HG02870 (cell line): ENCODE measurements around the gene PLAC1.

Source experiments
- ATAC-seq: cut with Tn5 transposase; IDR thresholded peaks from one replicate; pipeline ENCODE4 v1.9.1; 2021; ENCODE audit warnings: mild to moderate bottlenecking, moderate library complexity; ENCODE audit not compliant: unreplicated experiment

Gene PLAC1

GRCh38 chrX:134592303-134592702 lies 66.0 kb downstream of the PLAC1 start:
- ATAC-seq: no peak

GRCh38 chrX:134591502-134591901 lies 66.8 kb downstream of the PLAC1 start:
- ATAC-seq: no peak

DNA sequence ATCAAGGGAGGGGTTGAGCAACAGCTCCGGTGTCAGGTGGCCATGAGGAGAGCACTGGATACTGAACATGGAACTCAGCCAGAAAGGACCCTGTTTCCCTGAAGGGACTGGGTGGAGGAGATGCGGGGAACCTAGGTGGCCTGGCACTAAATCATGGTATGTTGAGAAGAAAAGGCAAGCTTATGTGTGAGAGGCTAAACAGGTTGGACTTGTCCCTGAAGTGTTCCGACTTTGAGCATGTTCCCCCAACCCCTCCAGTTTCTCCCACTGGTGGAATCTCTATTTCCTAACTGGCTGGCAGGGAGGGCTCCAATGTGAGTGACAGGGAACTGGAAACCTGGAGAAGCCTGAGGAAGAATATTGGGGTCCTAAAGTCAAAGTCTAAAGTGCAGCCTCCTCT lies 69.5 kb downstream of the PLAC1 start:
- no peak for ATAC-seq

GRCh38 chrX:134580907-134581306 lies 77.4 kb downstream of the PLAC1 start:
- ATAC-seq: no peak

- ATAC-seq: no peak
Observed at GRCh38 chrX:134573683-134574035, 84.6 kb downstream of the PLAC1 start.

GRCh38 chrX:134572816-134573682 lies 85.2 kb downstream of the PLAC1 start:
- no peak for ATAC-seq

DNA sequence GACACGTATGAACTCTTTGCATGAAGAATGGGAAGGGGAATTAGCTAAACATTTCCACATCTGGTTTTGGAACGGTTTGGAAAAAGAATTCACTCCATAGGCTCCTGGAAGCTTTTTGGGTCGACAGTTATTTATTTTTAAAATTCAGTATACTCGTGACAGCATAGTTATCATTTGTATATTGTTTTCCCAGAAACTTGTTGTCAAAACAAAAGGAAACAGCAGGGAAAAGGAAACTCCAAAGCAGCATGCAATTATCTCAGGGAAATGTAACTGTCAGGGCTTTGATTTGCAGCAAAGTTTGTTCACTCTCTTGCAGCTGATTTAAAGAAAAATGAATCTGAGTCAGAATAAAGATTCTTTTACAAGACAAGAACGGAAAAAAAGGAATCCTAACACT lies 86.5 kb downstream of the PLAC1 start:
- ATAC-seq: no peak

- ATAC-seq: peak; percentile 59
Observed at GRCh38 chrX:134570899-134571298, 87.4 kb downstream of the PLAC1 start.

GRCh38 chrX:134570509-134570846 lies 87.8 kb downstream of the PLAC1 start:
- no peak for ATAC-seq

- ATAC-seq: no peak
Observed at GRCh38 chrX:134569306-134569705, 89.0 kb downstream of the PLAC1 start.

GRCh38 chrX:134568285-134569016 lies 89.8 kb downstream of the PLAC1 start:
- ATAC-seq: no peak

DNA sequence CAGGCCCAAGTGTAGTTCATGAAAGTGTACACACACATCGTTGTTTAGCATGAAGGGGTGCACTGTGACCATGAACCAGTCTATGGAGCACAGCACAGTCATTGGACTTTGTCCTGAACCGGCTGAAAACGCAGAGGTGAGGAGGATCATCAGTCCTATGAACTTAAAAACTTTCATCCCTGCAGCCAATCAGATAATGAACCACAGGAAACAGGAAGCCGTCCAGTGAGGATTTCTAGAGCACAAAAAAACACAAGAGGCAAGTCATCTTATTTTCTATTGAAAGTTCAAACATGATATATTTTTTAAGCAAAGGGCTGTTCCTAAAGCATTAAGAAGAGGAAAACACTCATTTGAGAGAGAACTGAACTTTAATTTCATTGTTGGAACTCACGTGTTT lies 91.8 kb downstream of the PLAC1 start:
- ATAC-seq: no peak

DNA sequence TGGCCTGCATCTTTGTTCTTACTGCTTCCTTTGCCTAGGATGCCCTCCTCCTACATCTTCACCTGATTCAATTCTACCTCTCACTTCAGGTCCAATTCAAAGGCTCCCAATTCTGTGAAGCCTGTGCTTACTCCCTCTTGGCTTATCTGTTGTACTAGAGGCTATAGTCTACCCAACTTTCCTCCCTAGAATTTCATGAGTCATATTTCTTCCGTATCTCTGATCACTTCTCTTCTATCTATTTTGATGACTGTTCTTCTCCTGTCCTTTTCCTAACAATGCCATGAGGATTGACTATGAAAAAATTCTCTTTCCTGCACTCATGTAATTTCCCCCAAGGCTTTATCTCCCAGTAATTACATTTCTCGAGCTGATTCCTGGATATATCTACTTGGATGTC lies 96.3 kb downstream of the PLAC1 start:
- no peak for ATAC-seq

DNA sequence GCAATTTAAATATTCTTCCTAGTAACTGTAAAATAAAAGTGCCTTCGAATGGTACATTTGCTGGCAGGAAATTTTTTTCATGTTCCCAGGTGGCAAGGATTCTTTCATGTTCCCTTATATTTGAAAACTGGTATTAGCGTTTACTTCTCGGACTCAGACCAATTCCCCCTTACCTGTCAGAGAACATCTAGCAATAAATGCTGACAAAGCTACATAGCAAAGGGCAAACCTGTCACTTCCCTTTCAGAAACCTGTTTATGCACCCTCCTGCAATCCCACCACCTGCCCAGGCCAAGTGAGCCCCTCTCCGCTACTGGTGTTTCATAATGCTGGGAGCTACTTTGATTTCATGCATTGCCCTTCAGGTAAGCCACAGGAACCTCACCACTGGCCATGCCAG lies 100.1 kb downstream of the PLAC1 start:
- ATAC-seq: no peak

DNA sequence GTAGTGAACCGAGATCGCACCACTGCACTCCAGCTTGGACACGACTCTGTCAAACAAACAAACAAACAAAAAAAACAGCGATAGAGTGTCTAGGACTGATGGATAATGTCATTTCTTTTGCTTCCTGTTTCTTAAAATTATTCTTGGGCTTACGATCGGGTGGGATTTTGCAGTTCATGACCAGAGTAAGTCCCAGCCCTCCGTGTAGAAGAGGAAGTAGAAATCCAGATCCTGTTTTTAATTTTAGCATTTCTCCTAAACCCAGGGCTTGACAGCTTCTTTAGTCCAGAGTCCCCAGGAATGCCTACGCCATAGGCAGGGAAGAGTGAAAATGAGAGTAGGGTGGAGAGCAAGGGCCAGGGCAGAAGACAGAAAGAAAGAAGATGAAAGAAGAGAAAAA lies 104.0 kb downstream of the PLAC1 start:
- ATAC-seq: no peak

DNA sequence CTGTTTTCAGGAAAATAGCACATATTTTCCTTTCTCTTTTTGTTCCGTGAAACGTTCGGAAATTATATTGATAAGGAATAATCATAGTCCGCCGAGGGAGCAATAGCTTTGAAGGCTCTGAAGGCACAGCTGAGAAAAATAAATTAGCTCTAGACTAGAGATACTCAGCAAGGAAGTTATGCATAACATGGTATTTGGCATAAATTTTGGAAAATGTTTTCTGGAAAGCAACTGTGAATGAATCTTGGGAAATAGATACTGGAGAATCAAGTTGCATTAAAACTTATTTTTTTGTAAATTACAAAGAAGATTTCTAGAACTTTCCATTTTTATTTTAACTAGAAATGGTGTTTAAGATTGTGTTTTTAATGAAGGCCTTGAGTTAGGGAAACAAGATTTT lies 105.9 kb downstream of the PLAC1 start:
- no peak for ATAC-seq

- ATAC-seq: no peak
Observed at GRCh38 chrX:134551376-134552048, 106.8 kb downstream of the PLAC1 start.

GRCh38 chrX:134548257-134549201 lies 109.7 kb downstream of the PLAC1 start:
- no peak for ATAC-seq

GRCh38 chrX:134547047-134547679 lies 111.1 kb downstream of the PLAC1 start:
- ATAC-seq: no peak

DNA sequence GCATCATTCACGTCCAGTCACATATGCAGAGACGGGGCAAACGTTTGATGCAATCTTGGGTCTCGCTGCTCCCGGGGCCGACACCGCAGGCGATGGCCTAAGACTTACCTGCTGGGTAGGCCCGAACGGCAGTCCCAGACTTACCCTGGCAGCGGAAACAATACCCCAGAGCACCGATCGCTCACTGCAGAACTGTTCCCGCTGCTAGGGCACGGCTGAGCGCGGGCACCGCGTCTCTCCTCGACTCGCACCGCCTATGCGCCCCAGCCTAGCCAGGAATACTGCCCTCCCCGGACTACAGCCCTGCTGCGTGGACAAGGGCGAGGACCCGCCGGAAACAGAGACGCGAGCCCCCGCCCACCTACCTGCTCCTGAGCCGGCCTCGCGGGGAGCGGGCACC lies 112.1 kb downstream of the PLAC1 start:
- ATAC-seq: no peak
